ENCODE measurements around the gene BCAS3. TPM values are rescaled to one million over a fixed set of nuclear protein-coding genes. Genes with fewer than 3 reads are reported as not detected.

The BCAS3 gene
- total RNA-seq, 2 experiments from 2014 or later: 20.1 to 31.8 TPM

DNA sequence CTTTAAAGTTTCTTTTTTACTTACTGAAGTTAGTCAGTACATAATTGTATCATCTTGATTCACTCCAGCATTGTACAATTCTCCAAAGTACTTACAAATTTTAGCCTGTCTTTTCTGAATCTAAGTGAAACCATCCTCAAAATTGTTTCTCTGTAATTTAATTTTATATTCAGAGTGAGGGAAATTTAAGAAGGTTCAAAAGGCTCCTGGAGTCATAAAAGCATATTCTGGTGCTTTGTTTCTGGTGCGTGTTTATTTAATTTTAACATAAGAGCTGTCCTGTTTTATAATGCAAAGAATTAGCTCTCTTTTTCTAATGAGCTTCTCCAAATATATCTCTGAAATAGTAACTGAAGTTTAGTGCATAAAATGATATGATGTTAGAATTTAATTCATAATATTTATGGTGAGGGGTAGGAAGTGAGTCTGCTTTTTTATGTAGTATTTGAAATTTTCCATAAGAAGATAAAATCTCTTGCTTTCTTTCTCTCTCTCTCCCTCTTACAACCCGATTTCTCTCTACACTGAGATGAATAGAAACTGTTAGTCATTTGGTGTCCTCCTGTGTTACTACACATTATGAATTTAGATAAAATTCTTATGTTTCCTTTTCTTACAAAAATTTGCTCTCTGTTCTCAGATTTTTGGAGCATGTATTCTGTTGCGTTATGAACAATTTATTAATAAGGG lies 339.8 kb downstream of the BCAS3 start:
- Histone ChIP-seq H3K9me3 (ENCODE audit: control insufficient read depth in 1 of 2, insufficient read depth in 1 of 2, low read length in 2 of 2) (no peaks in the 10 kb centered on the region), H3K27ac (ENCODE audit: low read depth in 1 of 2, low read length in 2 of 2) (no peak overlapping the region), H3K27me3 (ENCODE audit: control insufficient read depth in 1 of 2, insufficient read depth in 2 of 2, low read length in 2 of 2) (no peaks in the 10 kb centered on the region), H3K4me3 (ENCODE audit: low read length) (no peak overlapping the region), H3K36me3 (ENCODE audit: insufficient read depth, low read length) (no peaks in the 10 kb centered on the region), H3K4me1 (ENCODE audit: insufficient read depth, low read length) (no peaks in the 10 kb centered on the region)
- no peaks in the 10 kb centered on the region for H3K4me1 Mint-ChIP-seq (ENCODE audit: low read depth)
- intact Hi-C loops (cut with DNase I, micrococcal nuclease): no loop called here
- no peak overlapping the region for H3K27ac Mint-ChIP-seq
- peaks cover 19% of the 10 kb centered on the region for H3K36me3 Mint-ChIP-seq (ENCODE audit: low read depth)
- TF ChIP-seq, protein P1, sequence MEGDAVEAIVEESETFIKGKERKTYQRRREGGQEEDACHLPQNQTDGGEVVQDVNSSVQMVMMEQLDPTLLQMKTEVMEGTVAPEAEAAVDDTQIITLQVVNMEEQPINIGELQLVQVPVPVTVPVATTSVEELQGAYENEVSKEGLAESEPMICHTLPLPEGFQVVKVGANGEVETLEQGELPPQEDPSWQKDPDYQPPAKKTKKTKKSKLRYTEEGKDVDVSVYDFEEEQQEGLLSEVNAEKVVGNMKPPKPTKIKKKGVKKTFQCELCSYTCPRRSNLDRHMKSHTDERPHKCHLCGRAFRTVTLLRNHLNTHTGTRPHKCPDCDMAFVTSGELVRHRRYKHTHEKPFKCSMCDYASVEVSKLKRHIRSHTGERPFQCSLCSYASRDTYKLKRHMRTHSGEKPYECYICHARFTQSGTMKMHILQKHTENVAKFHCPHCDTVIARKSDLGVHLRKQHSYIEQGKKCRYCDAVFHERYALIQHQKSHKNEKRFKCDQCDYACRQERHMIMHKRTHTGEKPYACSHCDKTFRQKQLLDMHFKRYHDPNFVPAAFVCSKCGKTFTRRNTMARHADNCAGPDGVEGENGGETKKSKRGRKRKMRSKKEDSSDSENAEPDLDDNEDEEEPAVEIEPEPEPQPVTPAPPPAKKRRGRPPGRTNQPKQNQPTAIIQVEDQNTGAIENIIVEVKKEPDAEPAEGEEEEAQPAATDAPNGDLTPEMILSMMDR (IDR thresholded peaks at IDR 0.05): no peak
- DNase-seq (no peak), ATAC-seq (ENCODE audit: poor library complexity) (no peak)
- H3K9me3 Mint-ChIP-seq: no peaks in the 10 kb centered on the region
- ChIA-PET CTCF (no interaction called here), POLR2A (no interaction called here)
- no peaks in the 10 kb centered on the region for H3K27me3 Mint-ChIP-seq
- no peak overlapping the region for H3K4me3 Mint-ChIP-seq

DNA sequence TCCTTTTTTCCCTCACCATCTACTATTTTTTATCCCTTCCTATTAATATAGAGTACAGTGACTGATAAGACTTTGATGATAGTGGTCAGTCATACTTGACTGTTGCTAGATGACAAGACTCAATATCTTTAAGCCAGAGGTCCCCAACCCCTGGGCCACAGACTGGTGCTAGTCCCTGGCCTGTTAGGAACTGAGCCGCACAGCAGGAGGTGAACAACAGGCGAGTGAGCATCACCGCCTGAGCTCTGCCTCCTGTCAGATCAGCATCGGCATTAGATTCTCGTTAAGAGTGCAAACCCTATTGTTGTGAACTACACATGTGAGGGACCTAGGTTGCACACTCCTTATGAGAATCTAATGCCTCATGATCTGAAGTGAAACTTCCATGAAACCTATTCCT lies 341.3 kb downstream of the BCAS3 start:
- Mint-ChIP-seq H3K4me3 (no peak overlapping the region), H3K4me1 (ENCODE audit: low read depth) (no peaks in the 10 kb centered on the region), H3K9me3 (no peaks in the 10 kb centered on the region), H3K36me3 (ENCODE audit: low read depth) (peaks cover 19% of the 10 kb centered on the region), H3K27me3 (no peaks in the 10 kb centered on the region), H3K27ac (no peak overlapping the region)
- CTCF ChIA-PET: no interaction called here
- TF ChIP-seq, protein P1 (IDR thresholded peaks at IDR 0.05): no peak
- Histone ChIP-seq H3K36me3 (ENCODE audit: insufficient read depth, low read length) (no peaks in the 10 kb centered on the region), H3K27me3 (ENCODE audit: control insufficient read depth in 1 of 2, insufficient read depth in 2 of 2, low read length in 2 of 2) (no peaks in the 10 kb centered on the region), H3K4me3 (ENCODE audit: low read length) (no peak overlapping the region), H3K9me3 (ENCODE audit: control insufficient read depth in 1 of 2, insufficient read depth in 1 of 2, low read length in 2 of 2) (no peaks in the 10 kb centered on the region), H3K4me1 (ENCODE audit: insufficient read depth, low read length) (no peaks in the 10 kb centered on the region), H3K27ac (ENCODE audit: low read depth in 1 of 2, low read length in 2 of 2) (no peak overlapping the region)
- POLR2A ChIA-PET: no interaction called here
- ATAC-seq (ENCODE audit: poor library complexity) (no peak), DNase-seq (no peak)
- intact Hi-C loops (cut with DNase I, micrococcal nuclease): no loop called here

DNA sequence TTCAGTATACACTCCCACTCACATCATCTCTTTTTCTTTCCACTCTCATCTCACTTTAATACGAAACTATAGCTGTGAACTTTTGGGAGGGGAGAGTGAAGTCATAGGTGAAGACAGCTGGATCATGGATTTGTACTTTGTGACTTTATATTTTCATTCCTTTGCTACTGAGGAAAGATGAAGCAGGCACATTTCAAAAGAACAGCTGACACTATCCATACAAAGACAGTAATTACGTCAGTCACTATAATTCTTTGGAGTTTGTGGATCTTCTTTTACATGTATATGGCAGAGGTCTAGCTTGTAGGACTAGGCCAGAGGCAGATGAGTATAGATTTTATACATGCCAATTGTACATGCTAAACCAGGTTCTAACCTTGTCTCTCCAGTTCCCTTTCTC lies 346.3 kb downstream of the BCAS3 start:
- Histone ChIP-seq H3K4me1 (ENCODE audit: insufficient read depth, low read length) (no peaks in the 10 kb centered on the region), H3K4me3 (ENCODE audit: low read length) (no peak overlapping the region), H3K27me3 (ENCODE audit: control insufficient read depth in 1 of 2, insufficient read depth in 2 of 2, low read length in 2 of 2) (no peaks in the 10 kb centered on the region), H3K9me3 (ENCODE audit: control insufficient read depth in 1 of 2, insufficient read depth in 1 of 2, low read length in 2 of 2) (no peaks in the 10 kb centered on the region), H3K27ac (ENCODE audit: low read depth in 1 of 2, low read length in 2 of 2) (no peak overlapping the region), H3K36me3 (ENCODE audit: insufficient read depth, low read length) (no peaks in the 10 kb centered on the region)
- TF ChIP-seq, protein P1 (IDR thresholded peaks at IDR 0.05): no peak
- intact Hi-C loops (cut with DNase I, micrococcal nuclease): no loop called here
- H3K9me3 Mint-ChIP-seq: no peaks in the 10 kb centered on the region
- ATAC-seq (ENCODE audit: poor library complexity): no peak
- ChIA-PET CTCF (no interaction called here), POLR2A (no interaction called here)
- no peak for DNase-seq
- no peak overlapping the region for H3K27ac Mint-ChIP-seq
- peaks cover 7% of the 10 kb centered on the region for H3K4me1 Mint-ChIP-seq (ENCODE audit: low read depth)
- no peaks in the 10 kb centered on the region for H3K36me3 Mint-ChIP-seq (ENCODE audit: low read depth)
- H3K27me3 Mint-ChIP-seq: no peaks in the 10 kb centered on the region
- H3K4me3 Mint-ChIP-seq: no peak overlapping the region
